Keratinocyte (primary cell): Measurements from ENCODE around the gene CEP85L. TPM values are rescaled to one million over a fixed set of nuclear protein-coding genes. Genes with fewer than 3 reads are reported as not detected.

Experiments used
- DNase-seq: peaks from one replicate; pipeline ENCODE4 v3.0.0-alpha.2; 2011; ENCODE audit warnings: low read depth, missing footprints, low spot score
- FAIRE-seq: peaks from 2 replicates; lab custom pipeline; 2011; peaks lifted over from hg19 to GRCh38; lab: Jason Lieb, UNC
- H2AFZ ChIP-seq: 2 replicates; pipeline ENCODE4 v1.6.0; 2012; ENCODE audit warnings: low read length, control low read depth, inconsistent platforms; ENCODE audit not compliant: control insufficient read depth
- H3K27ac ChIP-seq: 2 replicates; pipeline ENCODE4 v1.5.1; 2011; ENCODE audit warnings: low read length; ENCODE audit not compliant: control insufficient read depth, insufficient read depth
- H3K27me3 ChIP-seq: 3 replicates; pipeline ENCODE4 v1.6.0; 2011; ENCODE audit warnings: low read length; ENCODE audit not compliant: control insufficient read depth, insufficient read depth; ENCODE audit errors: extremely low read depth
- H3K36me3 ChIP-seq, 2 experiments: 2 replicates in 1 of 2; 3 replicates in 1 of 2; pipeline ENCODE4 v1.5.1; 2011; ENCODE audit warnings: low read length in 2 of 2, mild to moderate bottlenecking in 1 of 2; ENCODE audit not compliant: control insufficient read depth in 2 of 2, insufficient read depth in 2 of 2; ENCODE audit errors: extremely low read depth in 1 of 2
- H3K4me1 ChIP-seq: 3 replicates; pipeline ENCODE4 v1.5.1; 2011; ENCODE audit warnings: low read length; ENCODE audit not compliant: control insufficient read depth, insufficient read depth; ENCODE audit errors: extremely low read depth
- H3K4me2 ChIP-seq: 3 replicates; pipeline ENCODE4 v1.6.0; 2011; ENCODE audit warnings: low read depth, low read length; ENCODE audit not compliant: control insufficient read depth, insufficient read depth; ENCODE audit errors: extremely low read depth
- H3K4me3 ChIP-seq, 3 experiments: fragments of 200-600 bp in 1 of 3; sonication (generic) in 1 of 3; 2 replicates in 2 of 3; 3 replicates in 1 of 3; pipeline ENCODE4 v1.5.1; 2011 to 2016; ENCODE audit warnings: low read length in 3 of 3, mild to moderate bottlenecking in 3 of 3, control low read depth in 2 of 3, inconsistent platforms in 1 of 3, low read depth in 1 of 3, mixed read lengths in 1 of 3, mixed run types in 1 of 3, moderate library complexity in 1 of 3; ENCODE audit not compliant: control insufficient read depth in 2 of 3, insufficient read depth in 2 of 3; ENCODE audit errors: extremely low read depth in 1 of 3
- H3K79me2 ChIP-seq: 2 replicates; pipeline ENCODE4 v1.6.0; 2012; ENCODE audit warnings: low read length; ENCODE audit not compliant: control insufficient read depth, insufficient read depth
- H3K9ac ChIP-seq: 3 replicates; pipeline ENCODE4 v1.6.0; 2011; ENCODE audit warnings: low read length; ENCODE audit not compliant: control insufficient read depth, insufficient read depth; ENCODE audit errors: extremely low read depth
- H3K9me1 ChIP-seq: 3 replicates; pipeline ENCODE4 v1.6.0; 2011; ENCODE audit warnings: low read length; ENCODE audit not compliant: control insufficient read depth, insufficient read depth; ENCODE audit errors: extremely low read depth
- H3K9me3 ChIP-seq: 2 replicates; pipeline ENCODE4 v1.5.1; 2012; ENCODE audit warnings: low read depth, low read length; ENCODE audit not compliant: control insufficient read depth
- H4K20me1 ChIP-seq: 3 replicates; pipeline ENCODE4 v1.6.0; 2011; ENCODE audit warnings: low read length; ENCODE audit not compliant: control insufficient read depth, insufficient read depth; ENCODE audit errors: extremely low read depth
- EZH2 ChIP-seq: IDR thresholded peaks from one replicate; pipeline ENCODE4 v1.6.1; 2012; ENCODE audit warnings: inconsistent platforms, mild to moderate bottlenecking, low read length, moderate library complexity
- dilution Hi-C: fragments of 300-500 bp; cut with MboI; formaldehyde crosslinking; loops from one replicate; pipeline ENCODE4 v1.7.0; 2020; ENCODE audit warnings: low sequenced_read_pairs; ENCODE audit not compliant: extremely low pct_ligation_motif_present
- polyA plus RNA-seq, 5 experiments: library from polyadenylated mRNA; depleted of rRNA in 3 of 5; stranded (reverse) in 3 of 5; stranded (forward) in 1 of 5; unstranded in 1 of 5; fragments of >200 nt; gene quantifications; 1 replicate in 1 of 5; 2 replicates in 3 of 5; 3 replicates in 1 of 5; pipeline versions ENCODE4 v1.2.1 to v1.2.3, GENCODE V29; 2011 to 2012; ENCODE audit warnings: missing spikeins in 2 of 5, low read depth in 1 of 5, low replicate concordance in 1 of 5
- TF ChIP-seq, protein P1 (sequence below), 3 experiments: IDR thresholded peaks in 1 of 3; conservative IDR thresholded peaks in 1 of 3; optimal IDR thresholded peaks in 1 of 3; 2 replicates in 2 of 3; 3 replicates in 1 of 3; pipeline versions ENCODE3 to v1.5.1; 2011; ENCODE audit warnings: low read length in 3 of 3, mild to moderate bottlenecking in 3 of 3, moderate library complexity in 2 of 3, control low read depth in 1 of 3, inconsistent platforms in 1 of 3; ENCODE audit not compliant: insufficient read depth in 2 of 3; ENCODE audit errors: extremely low read depth in 1 of 3

CEP85L gene
- polyA plus RNA-seq, 1 donor (not counting 4 experiments of a cell fraction or from before 2014, with no cell fraction given): 3.5 TPM

DNA sequence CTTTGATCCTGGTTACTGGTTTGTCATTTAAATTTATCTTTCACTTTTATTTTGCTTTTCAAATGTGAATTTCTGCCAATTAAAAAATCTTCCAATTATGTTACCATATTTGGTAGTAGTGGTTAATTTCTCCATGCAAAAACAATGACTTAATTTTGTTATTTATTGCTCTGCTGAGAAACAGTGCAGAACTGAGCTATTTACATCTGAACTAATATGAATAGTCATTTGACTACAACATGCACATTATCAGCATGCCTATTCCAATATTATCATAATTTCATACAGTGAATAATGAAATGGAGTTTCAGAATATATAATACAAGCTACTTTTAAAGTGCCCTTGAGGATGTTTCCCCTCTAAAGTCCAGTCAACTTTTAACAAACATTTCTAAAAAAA lies 102.8 kb downstream of the CEP85L start:
- Histone ChIP-seq H2AFZ (no peak overlapping the region), H4K20me1 (no peaks in the 10 kb centered on the region), H3K27me3 (no peaks in the 10 kb centered on the region), H3K36me3 (no peaks in the 10 kb centered on the region), H3K9me1 (no peaks in the 10 kb centered on the region), H3K79me2 (no peaks in the 10 kb centered on the region), H3K27ac (no peak overlapping the region), H3K4me3 (no peak overlapping the region), H3K4me2 (no peak overlapping the region), H3K4me1 (no peaks in the 10 kb centered on the region), H3K9ac (no peak overlapping the region), H3K9me3 (no peaks in the 10 kb centered on the region)
- no peak for FAIRE-seq
- DNase-seq: no peak
- no peak for TF ChIP-seq EZH2
- TF ChIP-seq, protein P1, sequence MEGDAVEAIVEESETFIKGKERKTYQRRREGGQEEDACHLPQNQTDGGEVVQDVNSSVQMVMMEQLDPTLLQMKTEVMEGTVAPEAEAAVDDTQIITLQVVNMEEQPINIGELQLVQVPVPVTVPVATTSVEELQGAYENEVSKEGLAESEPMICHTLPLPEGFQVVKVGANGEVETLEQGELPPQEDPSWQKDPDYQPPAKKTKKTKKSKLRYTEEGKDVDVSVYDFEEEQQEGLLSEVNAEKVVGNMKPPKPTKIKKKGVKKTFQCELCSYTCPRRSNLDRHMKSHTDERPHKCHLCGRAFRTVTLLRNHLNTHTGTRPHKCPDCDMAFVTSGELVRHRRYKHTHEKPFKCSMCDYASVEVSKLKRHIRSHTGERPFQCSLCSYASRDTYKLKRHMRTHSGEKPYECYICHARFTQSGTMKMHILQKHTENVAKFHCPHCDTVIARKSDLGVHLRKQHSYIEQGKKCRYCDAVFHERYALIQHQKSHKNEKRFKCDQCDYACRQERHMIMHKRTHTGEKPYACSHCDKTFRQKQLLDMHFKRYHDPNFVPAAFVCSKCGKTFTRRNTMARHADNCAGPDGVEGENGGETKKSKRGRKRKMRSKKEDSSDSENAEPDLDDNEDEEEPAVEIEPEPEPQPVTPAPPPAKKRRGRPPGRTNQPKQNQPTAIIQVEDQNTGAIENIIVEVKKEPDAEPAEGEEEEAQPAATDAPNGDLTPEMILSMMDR (optimal IDR thresholded peaks at IDR 0.05 in 1 of 3, IDR thresholded peaks at IDR 0.05 in 1 of 3, conservative IDR thresholded peaks at IDR 0.05 in 1 of 3; ENCODE audit: extremely low read depth in 1 of 3, insufficient read depth in 2 of 3, low read length in 3 of 3): no peak
- dilution Hi-C loops: no loop called here

DNA sequence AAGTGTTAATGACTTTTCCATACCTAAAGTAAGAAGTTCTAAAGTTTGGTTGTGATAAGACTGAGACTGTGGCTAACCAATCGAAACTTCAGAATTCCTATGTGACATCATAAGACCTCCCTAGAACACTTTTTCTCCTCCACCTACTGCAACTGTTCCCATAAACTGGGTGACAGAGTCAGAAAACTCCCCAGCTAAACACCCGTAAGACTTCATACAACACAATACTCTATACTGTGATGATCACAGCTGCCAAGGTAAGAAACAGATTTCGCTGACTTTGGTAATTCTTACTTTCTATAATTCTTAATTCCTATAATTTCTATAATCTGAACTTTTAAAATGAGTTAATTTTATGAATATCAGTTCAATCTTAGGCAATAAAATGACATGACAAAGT lies 103.3 kb downstream of the CEP85L start, which contains the start of gene PLN:
PLN (plus strand) TSS at position 161 of the 400 bp plus-strand sequence. CDS start 10,626 bp downstream, outside the sequence.
- Histone ChIP-seq H3K36me3 (no peaks in the 10 kb centered on the region), H3K4me3 (no peak within 1 kb of the TSS), H3K4me2 (no peak within 1 kb of the TSS), H3K9ac (no peak within 1 kb of the TSS), H3K9me1 (no peaks in the 10 kb centered on the region), H3K9me3 (no peaks in the 10 kb centered on the region), H3K79me2 (no peaks in the 10 kb centered on the region), H2AFZ (no peak within 1 kb of the TSS), H3K27me3 (no peaks in the 10 kb centered on the region), H3K27ac (no peak within 1 kb of the TSS), H4K20me1 (no peaks in the 10 kb centered on the region), H3K4me1 (no peaks in the 10 kb centered on the region)
- DNase-seq (no peak), FAIRE-seq (no peak)
- dilution Hi-C loops: no loop called here
- TF ChIP-seq, protein P1 (optimal IDR thresholded peaks at IDR 0.05 in 1 of 3, IDR thresholded peaks at IDR 0.05 in 1 of 3, conservative IDR thresholded peaks at IDR 0.05 in 1 of 3; ENCODE audit: extremely low read depth in 1 of 3, insufficient read depth in 2 of 3, low read length in 3 of 3): no peak
- TF ChIP-seq EZH2: no peak
